ENCODE measurements around the gene FAU. TPM values are rescaled to one million over a fixed set of nuclear protein-coding genes. Genes with fewer than 3 reads are reported as not detected.

Gene FAU
- total and polyA plus RNA-seq, 9 of the 15 experiments (the other 6 are each of a cell fraction or from before 2014, with no cell fraction given), result 433 to 1,827 (median 942) TPM

DNA sequence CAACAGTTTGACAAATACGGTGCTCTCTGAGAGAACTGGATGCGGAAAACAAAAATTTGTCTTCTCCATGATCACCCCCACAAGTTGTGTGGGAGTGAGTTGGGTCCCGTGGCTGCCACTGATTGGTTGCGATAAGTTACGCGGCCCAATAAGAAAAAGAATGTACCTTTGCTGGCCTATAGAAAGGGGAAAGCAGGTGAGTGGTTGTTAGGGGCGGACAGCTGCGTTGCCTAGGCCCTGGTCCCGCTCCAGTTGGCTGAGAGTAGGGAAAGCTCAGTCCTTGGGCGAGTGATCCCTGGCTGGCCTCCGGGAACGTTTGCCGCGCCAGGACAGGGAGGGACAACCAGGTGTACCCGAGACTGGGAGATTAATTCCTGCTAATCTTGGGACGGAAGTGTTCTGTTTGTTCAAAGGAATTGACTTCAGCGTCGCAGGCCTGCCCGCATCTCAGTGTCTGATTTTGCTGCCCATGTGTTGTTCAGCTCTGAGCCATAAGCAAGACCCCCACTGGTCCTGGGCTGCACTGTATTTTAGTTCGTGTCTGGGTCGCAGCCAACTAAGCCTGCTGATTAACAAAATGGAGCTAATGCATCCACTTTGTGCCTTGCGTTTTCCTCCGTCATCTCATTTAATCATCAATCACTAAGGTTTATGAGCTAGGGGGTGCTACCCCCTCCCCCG lies 13.2 kb upstream of the FAU start (continued):
- TF ChIP-seq, protein P1, sequence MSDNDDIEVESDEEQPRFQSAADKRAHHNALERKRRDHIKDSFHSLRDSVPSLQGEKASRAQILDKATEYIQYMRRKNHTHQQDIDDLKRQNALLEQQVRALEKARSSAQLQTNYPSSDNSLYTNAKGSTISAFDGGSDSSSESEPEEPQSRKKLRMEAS (CRISPR knock-in tag; IDR thresholded peaks at IDR 0.05), result peak; percentile 58; the same call in 1 of the 2 replicates
- TF ChIP-seq, protein P2, sequence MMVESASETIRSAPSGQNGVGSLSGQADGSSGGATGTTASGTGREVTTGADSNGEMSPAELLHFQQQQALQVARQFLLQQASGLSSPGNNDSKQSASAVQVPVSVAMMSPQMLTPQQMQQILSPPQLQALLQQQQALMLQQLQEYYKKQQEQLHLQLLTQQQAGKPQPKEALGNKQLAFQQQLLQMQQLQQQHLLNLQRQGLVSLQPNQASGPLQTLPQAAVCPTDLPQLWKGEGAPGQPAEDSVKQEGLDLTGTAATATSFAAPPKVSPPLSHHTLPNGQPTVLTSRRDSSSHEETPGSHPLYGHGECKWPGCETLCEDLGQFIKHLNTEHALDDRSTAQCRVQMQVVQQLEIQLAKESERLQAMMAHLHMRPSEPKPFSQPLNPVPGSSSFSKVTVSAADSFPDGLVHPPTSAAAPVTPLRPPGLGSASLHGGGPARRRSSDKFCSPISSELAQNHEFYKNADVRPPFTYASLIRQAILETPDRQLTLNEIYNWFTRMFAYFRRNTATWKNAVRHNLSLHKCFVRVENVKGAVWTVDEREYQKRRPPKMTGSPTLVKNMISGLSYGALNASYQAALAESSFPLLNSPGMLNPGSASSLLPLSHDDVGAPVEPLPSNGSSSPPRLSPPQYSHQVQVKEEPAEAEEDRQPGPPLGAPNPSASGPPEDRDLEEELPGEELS (CRISPR knock-in tag; IDR thresholded peaks at IDR 0.05; ENCODE audit: borderline replicate concordance), result no peak
- TF ChIP-seq HNRNPL (IDR thresholded peaks at IDR 0.05; ENCODE audit: low read depth, low read length), result no peak
- 0 out of 2 replicates have a peak, but pooled peaks have one; percentile 1 for TF ChIP-seq SMC3 (conservative IDR thresholded peaks at IDR 0.05; ENCODE audit: insufficient read depth, low read depth, low read length)
- TF ChIP-seq, protein P3, sequence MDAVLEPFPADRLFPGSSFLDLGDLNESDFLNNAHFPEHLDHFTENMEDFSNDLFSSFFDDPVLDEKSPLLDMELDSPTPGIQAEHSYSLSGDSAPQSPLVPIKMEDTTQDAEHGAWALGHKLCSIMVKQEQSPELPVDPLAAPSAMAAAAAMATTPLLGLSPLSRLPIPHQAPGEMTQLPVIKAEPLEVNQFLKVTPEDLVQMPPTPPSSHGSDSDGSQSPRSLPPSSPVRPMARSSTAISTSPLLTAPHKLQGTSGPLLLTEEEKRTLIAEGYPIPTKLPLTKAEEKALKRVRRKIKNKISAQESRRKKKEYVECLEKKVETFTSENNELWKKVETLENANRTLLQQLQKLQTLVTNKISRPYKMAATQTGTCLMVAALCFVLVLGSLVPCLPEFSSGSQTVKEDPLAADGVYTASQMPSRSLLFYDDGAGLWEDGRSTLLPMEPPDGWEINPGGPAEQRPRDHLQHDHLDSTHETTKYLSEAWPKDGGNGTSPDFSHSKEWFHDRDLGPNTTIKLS (IDR thresholded peaks at IDR 0.05; ENCODE audit: borderline replicate concordance, low read depth), result no peak
- TF ChIP-seq NFIC (IDR thresholded peaks at IDR 0.05), result peak; percentile 35
- TF ChIP-seq EP400 (IDR thresholded peaks at IDR 0.05), result no peak; the same call in none of the 2 replicates
- 0 out of 2 replicates have a peak, but pooled peaks have one; percentile 15 for TF ChIP-seq LEF1 (IDR thresholded peaks at IDR 0.05)
- TF ChIP-seq, protein P4, sequence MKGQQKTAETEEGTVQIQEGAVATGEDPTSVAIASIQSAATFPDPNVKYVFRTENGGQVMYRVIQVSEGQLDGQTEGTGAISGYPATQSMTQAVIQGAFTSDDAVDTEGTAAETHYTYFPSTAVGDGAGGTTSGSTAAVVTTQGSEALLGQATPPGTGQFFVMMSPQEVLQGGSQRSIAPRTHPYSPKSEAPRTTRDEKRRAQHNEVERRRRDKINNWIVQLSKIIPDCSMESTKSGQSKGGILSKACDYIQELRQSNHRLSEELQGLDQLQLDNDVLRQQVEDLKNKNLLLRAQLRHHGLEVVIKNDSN (CRISPR knock-in tag; IDR thresholded peaks at IDR 0.05), result peak; percentile 46
- TF ChIP-seq ELF1 (tag; IDR thresholded peaks at IDR 0.05), result no peak
- TF ChIP-seq, protein P5, sequence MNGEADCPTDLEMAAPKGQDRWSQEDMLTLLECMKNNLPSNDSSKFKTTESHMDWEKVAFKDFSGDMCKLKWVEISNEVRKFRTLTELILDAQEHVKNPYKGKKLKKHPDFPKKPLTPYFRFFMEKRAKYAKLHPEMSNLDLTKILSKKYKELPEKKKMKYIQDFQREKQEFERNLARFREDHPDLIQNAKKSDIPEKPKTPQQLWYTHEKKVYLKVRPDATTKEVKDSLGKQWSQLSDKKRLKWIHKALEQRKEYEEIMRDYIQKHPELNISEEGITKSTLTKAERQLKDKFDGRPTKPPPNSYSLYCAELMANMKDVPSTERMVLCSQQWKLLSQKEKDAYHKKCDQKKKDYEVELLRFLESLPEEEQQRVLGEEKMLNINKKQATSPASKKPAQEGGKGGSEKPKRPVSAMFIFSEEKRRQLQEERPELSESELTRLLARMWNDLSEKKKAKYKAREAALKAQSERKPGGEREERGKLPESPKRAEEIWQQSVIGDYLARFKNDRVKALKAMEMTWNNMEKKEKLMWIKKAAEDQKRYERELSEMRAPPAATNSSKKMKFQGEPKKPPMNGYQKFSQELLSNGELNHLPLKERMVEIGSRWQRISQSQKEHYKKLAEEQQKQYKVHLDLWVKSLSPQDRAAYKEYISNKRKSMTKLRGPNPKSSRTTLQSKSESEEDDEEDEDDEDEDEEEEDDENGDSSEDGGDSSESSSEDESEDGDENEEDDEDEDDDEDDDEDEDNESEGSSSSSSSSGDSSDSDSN (IDR thresholded peaks at IDR 0.05; ENCODE audit: borderline replicate concordance in 1 of 2, low read depth in 2 of 2, low read length in 2 of 2), result no peak
- no peak for TF ChIP-seq MIER1 (IDR thresholded peaks at IDR 0.05; ENCODE audit: low read depth)
- no peak for TF ChIP-seq TEAD2 (tag; IDR thresholded peaks at IDR 0.05)
- TF ChIP-seq SNIP1 (IDR thresholded peaks at IDR 0.05; ENCODE audit: low read depth), result no peak
- no peak for TF ChIP-seq ZBTB17 (CRISPR knock-in tag; IDR thresholded peaks at IDR 0.05)
- no peak for TF ChIP-seq ZNF696 (CRISPR knock-in tag; conservative IDR thresholded peaks at IDR 0.05)
- TF ChIP-seq GATAD2A (IDR thresholded peaks at IDR 0.05), result no peak
- TF ChIP-seq, protein P6, sequence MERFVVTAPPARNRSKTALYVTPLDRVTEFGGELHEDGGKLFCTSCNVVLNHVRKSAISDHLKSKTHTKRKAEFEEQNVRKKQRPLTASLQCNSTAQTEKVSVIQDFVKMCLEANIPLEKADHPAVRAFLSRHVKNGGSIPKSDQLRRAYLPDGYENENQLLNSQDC (CRISPR knock-in tag; IDR thresholded peaks at IDR 0.05), result no peak
- no peak for TF ChIP-seq TAF7 (tag; IDR thresholded peaks at IDR 0.05)
- TF ChIP-seq RFX1 (IDR thresholded peaks at IDR 0.05), result peak; percentile 98
- TF ChIP-seq ZNF12 (CRISPR knock-in tag; IDR thresholded peaks at IDR 0.05), result 0 out of 2 replicates have a peak, but pooled peaks have one; percentile 23
